UCSD-AML1 (cell line): ENCODE results near the gene AGAP1.

Experiments used
- DNase-seq: peaks from one replicate; lab custom pipeline; 2025; ENCODE audit not compliant: unreplicated experiment; lab: John Stamatoyannopoulos, UW

The AGAP1 gene

DNA sequence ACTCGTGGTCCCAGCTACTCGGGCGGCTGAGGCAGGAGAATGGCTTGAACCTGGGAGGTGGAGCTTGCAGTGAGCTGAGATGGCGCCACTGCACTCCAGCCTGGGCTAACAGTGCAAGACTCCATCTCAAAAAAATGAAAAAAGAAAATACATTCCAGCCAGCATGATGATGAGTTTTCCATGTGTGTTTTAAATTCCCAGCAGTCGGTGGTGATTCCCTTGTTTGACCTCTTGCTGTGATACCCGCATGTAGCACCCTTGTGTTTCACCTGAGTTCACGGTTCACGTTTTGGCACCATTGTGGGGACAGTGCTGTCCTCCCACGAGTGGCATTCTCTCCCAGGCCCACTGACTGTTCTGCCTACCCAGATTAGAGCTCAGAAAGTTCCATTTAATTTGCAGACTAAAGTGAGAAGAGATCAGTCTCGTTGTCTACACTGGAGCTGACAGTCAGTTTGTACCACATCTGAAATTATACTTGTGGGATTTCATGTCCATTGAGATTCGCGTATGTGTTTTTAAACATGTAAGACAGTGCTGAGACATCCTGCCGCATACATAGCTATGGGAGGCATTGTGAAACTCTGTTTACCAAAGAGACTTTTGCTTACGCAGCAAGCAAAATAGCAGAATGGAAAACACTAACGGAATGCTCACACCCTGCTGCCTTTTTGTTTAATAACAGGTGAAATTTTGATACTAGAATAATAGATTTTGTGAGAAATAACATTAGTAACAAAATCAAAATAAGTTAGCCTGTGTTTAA is 517.3 kb downstream of the AGAP1 start:
- no peak for DNase-seq

DNA sequence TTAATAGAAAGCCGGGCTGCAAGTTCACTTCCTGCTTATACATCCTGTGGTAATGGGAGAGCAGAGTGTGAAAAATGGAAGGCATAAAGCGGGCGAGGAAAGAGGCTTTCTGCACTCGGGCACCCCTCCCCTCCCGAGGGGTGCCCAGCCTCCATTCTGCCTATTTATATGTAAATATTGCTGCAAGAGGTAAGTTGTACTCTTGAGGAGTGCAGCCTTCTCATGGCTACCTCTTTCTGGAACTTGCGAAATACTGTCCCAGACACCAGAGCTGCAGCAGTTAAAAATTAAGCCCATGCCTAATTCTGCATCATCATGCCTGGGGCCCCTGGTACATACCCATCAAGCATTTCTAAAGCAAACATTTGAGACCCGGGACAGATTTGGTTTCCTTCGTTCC is 518.3 kb downstream of the AGAP1 start:
- no peak for DNase-seq

DNA sequence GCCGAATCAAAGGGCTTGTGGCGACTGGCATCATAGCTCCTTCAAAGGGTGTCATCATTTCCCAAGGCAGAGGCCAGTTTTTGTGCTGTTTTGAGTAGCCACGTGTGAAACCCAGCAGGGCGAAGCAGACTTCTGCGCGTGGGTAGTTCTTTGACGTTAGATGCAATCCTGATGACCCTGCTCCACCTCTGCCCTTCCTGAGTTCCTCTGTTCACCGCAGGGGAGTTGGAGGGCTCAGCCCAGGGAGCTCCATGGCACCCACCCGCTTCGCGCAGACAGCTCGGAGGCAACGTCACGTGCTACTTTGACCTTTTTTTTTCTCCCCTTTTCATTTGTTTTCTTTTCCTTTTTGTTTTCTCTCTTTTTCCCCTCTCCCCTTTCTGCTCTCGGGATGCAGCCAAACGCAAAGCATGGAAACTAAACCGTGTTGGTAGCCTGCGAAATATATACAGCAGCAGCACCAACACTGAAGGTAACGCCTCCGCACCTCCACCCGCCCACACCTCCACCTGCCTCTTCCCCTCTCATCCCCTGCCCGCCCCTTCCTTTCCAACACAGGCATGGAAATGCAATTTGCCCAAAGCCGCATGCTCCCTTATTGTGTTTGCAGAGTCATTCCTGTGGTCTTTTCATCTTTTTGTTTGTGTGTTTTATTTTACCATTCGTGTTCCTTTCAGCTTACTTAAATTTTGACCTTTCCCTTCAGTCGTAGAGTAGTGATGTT is 520.7 kb downstream of the AGAP1 start:
- DNase-seq: no peak

DNA sequence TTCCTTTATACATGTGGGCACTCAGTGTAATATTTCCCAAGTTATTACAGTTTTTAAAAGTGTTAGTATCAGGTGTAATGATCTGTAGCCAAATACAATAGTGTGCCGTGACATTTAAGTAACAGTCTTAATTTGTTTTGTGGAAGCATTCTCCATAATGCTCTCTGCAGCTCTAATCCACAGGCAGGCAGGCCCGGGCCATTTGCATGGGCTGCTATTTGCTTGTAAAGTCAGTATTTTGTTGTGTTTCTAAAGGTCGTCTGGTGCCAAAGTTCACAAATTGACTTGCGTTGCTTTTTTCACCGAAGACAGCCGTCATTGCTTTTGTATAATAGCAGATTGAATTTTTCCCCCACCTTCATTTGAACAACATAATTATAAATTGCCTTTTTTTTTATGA is 521.3 kb downstream of the AGAP1 start:
- no peak for DNase-seq

DNA sequence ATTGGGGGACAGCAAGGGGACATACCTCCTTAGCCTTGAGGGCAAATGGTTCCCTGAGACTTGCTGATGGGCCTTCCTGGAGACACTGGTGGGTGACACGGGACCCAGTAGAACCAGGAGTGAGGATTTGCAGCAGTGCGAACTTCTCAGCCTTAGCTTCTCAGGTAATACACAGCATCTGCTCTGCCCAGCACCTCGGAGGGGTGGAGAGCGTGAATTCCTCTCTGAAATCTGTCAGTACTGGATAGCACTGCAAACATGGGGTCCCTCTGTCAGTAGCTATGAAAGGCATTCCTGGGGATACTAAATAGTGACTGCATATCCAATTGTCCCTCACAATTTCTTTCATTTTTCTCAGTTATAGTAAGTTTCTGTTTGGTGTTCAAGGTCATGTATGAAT is 522.7 kb downstream of the AGAP1 start:
- DNase-seq: no peak

DNA sequence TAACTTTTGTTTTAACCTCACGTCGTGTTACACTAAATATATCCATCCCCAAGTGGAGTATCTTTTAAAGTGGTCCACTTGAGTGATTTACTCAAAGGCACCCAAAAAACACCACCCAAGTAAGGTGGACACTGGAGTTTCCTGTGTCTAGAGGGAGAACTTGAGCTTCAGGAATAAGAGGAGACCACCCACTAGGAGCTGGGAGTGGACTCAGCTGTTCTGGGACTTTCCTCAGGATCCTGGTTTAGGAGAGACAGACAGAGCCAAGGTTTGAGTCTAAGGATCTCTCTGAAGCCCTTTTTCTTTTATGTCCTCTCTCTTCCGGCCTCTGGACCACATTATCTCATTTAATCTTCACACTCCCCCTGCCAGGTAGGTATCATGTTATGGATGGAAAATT is 523.6 kb downstream of the AGAP1 start:
- no peak for DNase-seq

GRCh38 chr2:236019434-236019833 is 525.6 kb downstream of the AGAP1 start:
- DNase-seq: no peak

DNA sequence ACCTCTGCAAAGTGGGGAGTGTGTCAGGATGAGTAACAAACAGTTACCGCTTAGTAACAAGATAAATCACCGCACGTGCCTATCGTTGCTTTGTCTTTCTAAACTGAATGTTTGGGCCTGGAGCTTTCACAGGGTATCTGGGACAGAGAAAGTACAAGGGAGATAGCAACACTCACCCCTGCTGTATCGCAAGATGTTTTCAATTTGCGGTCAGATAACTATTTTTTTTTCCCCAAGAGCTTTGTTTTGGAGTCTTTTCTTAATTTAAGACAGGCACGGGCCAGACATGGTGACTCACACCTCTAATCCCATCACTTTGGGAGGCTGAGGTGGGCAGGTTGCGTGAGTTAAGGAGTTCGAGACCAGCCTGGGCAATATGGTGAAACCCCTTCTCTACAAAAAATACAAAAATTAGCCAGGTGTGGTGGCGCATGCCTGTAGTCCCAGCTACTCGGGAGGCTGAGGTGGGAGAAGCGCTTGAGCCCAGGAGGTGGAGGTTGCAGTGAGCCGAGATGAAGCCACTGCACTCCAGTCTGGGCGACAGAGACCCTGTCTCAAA is 527.7 kb downstream of the AGAP1 start:
- DNase-seq: no peak

DNA sequence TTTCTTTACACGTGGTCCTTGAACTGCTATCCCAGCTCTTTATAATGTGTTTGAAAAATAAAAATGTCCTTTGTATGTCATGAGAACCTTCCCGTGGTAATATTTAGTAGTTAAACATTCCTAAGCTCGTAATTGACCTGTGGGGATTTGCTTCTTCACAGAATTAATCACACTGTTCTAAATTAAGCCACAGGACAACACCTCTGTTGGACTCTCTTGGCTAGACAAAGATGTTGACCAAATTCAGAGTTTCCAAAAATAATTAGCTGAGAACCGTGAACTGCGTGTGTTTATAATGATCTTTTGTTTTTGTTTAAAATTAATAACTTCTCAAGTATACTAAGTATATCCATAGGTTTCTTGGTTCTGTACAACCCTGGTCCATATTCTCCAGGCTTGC is 528.3 kb downstream of the AGAP1 start:
- DNase-seq: no peak

DNA sequence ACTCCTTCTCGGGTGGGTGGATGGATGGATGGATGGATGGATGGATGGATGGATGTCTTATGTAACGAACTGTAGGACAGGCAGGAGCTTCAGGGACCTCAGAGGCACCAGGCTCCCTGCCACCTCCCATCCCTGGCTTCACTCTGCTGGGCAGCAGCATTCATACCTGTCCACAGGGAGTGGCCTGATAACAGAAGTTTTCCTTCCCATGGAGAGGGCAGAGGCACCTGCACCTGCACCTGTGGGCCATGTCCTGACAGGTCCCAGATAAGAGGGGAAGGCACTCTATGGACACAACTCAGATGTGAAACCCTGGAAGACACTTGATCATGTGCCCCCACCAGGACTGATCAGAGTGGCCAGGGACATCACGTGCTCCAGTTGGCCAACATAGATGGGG is 532.0 kb downstream of the AGAP1 start:
- no peak for DNase-seq

GRCh38 chr2:236026841-236027240 is 533.0 kb downstream of the AGAP1 start:
- no peak for DNase-seq

DNA sequence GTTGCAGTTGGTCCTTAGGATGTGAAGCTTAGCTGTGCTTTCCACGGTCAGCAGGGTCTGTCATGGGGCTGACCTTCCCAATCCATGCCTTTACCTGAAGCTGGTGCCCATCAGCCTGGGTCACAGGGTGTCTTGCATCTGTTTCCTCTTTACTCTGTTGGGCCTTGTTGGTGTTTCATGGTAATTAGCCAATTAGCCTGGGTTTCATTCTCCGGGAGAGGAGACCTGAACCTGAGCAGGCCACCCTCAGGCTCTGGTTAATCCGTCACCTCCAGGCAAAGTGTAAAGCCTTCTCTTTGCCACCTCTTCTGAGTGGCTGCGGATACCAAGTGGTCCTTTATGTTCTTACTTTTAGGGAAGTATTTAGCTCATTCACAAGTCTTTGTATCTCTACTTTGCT is 534.2 kb downstream of the AGAP1 start:
- no peak for DNase-seq

- DNase-seq: no peak
These were observed 539.6 kb downstream of the AGAP1 start for GRCh38 chr2:236033462-236033861.

DNA sequence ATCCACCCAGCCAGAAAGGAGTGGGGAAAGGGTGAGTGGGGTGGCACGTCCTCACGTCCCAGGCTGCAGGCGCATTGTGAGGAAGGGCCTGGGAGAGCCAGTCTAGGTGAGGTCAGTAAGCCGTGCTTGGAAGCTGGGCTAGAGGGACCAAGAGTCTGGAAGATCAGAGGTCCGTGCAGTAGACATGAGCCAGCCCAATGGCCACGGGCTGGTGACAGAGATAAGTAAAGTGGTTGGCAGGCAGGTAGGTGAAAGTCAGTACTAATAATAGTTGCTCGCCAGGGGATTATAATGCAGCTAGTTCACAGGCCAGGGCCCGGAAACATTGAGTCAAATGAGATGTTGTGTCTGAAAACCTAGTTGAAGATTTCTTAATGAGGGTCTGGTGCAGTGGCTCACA is 541.1 kb downstream of the AGAP1 start:
- DNase-seq: no peak

- no peak for DNase-seq
These were observed 542.2 kb downstream of the AGAP1 start for GRCh38 chr2:236036045-236036444.

DNA sequence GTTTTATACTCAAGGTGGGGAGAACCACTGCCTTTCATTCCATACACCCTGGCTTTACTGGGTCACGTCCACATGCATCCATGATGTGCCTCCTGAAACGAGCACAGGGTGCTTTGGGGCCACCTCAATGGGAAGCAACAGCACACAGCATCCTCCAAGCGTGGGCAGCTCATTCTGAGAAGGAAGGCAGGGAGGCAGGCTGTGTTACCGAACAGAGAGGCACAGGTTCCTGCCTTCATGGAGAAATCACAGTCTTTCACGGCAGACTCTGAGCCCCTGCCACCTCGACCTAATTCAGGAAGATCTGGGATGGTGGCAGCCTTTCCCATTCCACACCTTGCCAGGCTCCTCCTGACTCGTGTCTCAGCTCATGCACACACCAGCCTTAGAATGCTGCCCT is 544.3 kb downstream of the AGAP1 start:
- no peak for DNase-seq

DNA sequence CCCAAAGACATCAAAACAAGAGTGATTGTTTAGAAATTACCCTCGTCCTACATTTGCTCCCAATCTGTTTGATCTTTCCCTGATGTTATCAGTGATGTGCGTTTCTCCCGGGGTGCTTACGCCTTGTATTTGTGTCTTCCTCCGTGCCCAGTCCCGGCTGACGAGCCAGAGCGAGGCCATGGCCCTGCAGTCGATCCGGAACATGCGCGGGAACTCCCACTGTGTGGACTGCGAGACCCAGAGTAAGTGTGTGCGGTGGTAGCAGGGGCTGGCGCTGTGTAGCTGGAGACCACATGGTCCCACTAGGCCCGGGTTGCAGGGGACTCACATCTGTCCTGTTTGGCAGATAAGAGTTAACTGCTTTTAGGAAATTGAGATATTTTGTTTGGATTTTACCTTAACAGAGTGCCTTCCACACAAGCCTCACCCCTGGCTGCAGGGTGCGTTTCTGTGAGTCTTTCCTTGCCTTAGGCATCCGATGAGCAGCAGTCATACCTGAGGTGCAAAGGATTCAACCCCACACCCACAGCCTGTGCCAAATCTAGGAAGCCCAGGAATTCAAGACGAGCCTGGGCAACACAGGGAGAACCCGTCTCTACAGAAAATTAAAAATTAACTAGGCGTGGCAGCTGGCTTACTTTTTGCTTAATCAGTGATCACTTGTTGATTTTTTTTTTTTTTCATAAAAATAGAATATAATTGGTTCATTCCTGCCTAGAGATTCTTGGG is 546.9 kb downstream of the AGAP1 start:
- no peak for DNase-seq

DNA sequence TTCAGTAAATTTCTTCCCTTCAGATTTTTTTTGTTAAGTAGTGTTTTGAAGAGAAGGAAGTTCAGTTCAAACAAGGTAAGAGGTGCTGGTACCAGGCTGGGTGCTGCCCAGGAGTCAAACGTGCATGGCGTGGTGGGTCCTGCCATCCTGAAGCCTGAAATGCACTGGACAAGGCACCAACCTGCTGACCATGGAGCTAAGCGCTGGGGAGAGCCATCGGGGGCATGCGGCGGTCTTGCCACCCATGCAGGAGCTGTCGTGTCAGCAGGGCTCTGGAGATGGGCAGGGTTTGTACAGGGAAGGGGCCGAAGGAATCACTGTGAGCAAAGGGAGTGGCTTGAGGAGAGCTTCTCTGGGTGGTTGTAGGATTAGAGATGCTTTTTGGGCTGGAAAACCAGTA is 547.8 kb downstream of the AGAP1 start:
- DNase-seq: no peak

DNA sequence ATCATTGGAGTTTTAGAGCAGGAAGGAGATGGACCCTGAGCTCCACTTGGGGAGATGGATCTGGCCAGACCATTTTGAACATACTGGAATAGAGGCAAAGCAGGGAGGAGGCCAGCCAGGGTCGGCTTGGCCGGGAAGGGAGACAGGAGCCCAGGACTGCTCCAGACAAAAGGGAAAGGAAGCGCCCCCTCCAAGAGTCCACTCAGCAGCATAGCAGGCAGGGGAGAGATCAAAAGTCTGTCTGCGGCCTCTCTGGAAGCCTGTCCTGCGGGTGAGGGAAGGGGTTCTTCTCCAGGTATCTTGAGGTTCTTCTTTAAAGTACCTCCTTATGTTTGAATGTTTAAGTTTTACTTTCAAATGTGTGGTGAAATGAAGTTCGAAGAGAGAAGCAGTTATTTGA is 548.2 kb downstream of the AGAP1 start:
- no peak for DNase-seq

DNA sequence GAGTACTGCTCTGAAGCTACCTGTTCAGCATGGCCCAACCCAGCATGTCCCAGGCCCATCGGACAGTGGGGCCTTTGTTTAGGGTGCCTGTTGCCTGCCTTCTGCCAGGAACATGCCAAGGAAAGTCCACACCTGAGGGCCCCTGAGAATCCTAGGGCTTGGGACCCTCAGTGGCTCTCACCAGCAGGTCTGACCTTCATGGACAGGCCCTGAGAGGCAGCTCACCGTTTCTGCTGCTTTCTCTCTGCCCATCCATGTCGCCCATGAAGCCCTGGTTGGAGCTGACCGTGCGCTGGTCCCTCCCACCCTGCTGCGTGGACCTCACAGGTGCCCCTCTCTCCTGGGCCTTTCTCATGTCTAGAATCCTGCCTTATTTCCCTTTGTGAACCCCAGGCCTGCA is 550.3 kb downstream of the AGAP1 start:
- no peak for DNase-seq

GRCh38 chr2:236045251-236046235 is 551.7 kb downstream of the AGAP1 start:
- DNase-seq: no peak
